Naive B cell (primary cell): ENCODE measurements around the gene RGS12. TPM values are rescaled to one million over a fixed set of nuclear protein-coding genes. Genes with fewer than 3 reads are reported as not detected.

ENCODE experiments used
- ATAC-seq, 2 donors: fragments of 150-1000 bp; cut with Tn5 transposase; 2 replicates each; pipeline ENCODE4 v1.10.0; 2021; ENCODE audit warnings: low read depth in 2 of 2, mild to moderate bottlenecking in 2 of 2, moderate library complexity in 2 of 2
- DNase-seq: peaks from one replicate; pipeline ENCODE4 v3.0.0; 2022
- H3K27ac Mint-ChIP-seq, 6 donors: one replicate each; pipeline ENCODE4 v1.8.0; 2020 to 2022; ENCODE audit warnings: mild to moderate bottlenecking in 6 of 6, mixed read lengths in 6 of 6, moderate library complexity in 5 of 6, inconsistent platforms in 2 of 6
- H3K27me3 Mint-ChIP-seq, 3 donors: one replicate each; pipeline ENCODE4 v1.8.0; 2021 to 2022; ENCODE audit warnings: mixed read lengths in 3 of 3, mild to moderate bottlenecking in 1 of 3
- H3K36me3 Mint-ChIP-seq, 2 donors: one replicate each; pipeline ENCODE4 v1.8.0; 2020 to 2022; ENCODE audit warnings: mixed read lengths in 2 of 2, inconsistent platforms in 1 of 2, mild to moderate bottlenecking in 1 of 2
- H3K4me1 Mint-ChIP-seq, 3 donors: one replicate each; pipeline ENCODE4 v1.8.0; 2020 to 2022; ENCODE audit warnings: mixed read lengths in 3 of 3, inconsistent platforms in 1 of 3, mild to moderate bottlenecking in 1 of 3, moderate library complexity in 1 of 3
- H3K4me3 Mint-ChIP-seq, 8 donors: one replicate each; pipeline ENCODE4 v1.8.0; 2020 to 2022; ENCODE audit warnings: mild to moderate bottlenecking in 8 of 8, mixed read lengths in 8 of 8, moderate library complexity in 8 of 8, inconsistent platforms in 2 of 8
- H3K9me3 Mint-ChIP-seq, 7 donors: one replicate each; pipeline ENCODE4 v1.8.0; 2020 to 2022; ENCODE audit warnings: mixed read lengths in 7 of 7, mild to moderate bottlenecking in 5 of 7, inconsistent platforms in 2 of 7, moderate library complexity in 1 of 7
- polyA plus RNA-seq, 6 donors: library from polyadenylated mRNA; unstranded; fragments of 300-500 nt; fragmentation: Illumina TruSeq; gene quantifications; one replicate each; pipeline ENCODE4 v1.2.3, GENCODE V29; 2021; ENCODE audit warnings: low read depth in 6 of 6

The RGS12 gene
- 1 to 10 TPM in 5 of 6 donors, under 1 TPM in 1; 0.36 to 6.8 (median 2.5) TPM for polyA plus RNA-seq

GRCh38 chr4:3292571-3293400, at the start of gene RGS12:
Gene RGS12, plus strand, starts transcription at chr4:3293021. Its CDS starts 23,150 bp downstream, at chr4:3316171.
- H3K27ac Mint-ChIP-seq, result peak within 1 kb of the TSS in 5 of 6 donors; percentile 37 to 94 (median 78)
- peaks cover 0 to 8% of the 10 kb centered on the region in 2 donors for H3K36me3 Mint-ChIP-seq
- ATAC-seq (peak; percentile 69 to 72), DNase-seq (peak; percentile 62)
- H3K4me3 Mint-ChIP-seq, result peak within 1 kb of the TSS; percentile 84 to 95 (median 92)
- H3K4me1 Mint-ChIP-seq, result peaks cover 14 to 19% (median 19%) of the 10 kb centered on the region in 3 donors
- H3K9me3 Mint-ChIP-seq, result peaks cover 0 to 1% (median 0%) of the 10 kb centered on the region in 7 donors
- H3K27me3 Mint-ChIP-seq, result peaks cover 11 to 21% (median 11%) of the 10 kb centered on the region in 3 donors

GRCh38 chr4:3243136-3243780, 49.6 kb upstream of the RGS12 start:
- Mint-ChIP-seq H3K27me3 (no peaks in the 10 kb centered on the region), H3K4me3 (peak overlapping the region in 1 of 8 donors; percentile 12), H3K36me3 (peaks cover 3 to 6% of the 10 kb centered on the region in 2 donors), H3K9me3 (no peaks in the 10 kb centered on the region), H3K27ac (peak overlapping the region in 3 of 6 donors; percentile 65 to 80 (median 79)), H3K4me1 (peaks cover 3 to 10% (median 4%) of the 10 kb centered on the region in 3 donors)
- no peak for DNase-seq
- ATAC-seq, result no peak

GRCh38 chr4:3244002-3244401, 48.8 kb upstream of the RGS12 start:
- no peak for ATAC-seq
- Mint-ChIP-seq H3K4me3 (peak overlapping the region in 1 of 8 donors; percentile 52), H3K27me3 (no peaks in the 10 kb centered on the region), H3K4me1 (peaks cover 3 to 10% (median 4%) of the 10 kb centered on the region in 3 donors), H3K9me3 (no peaks in the 10 kb centered on the region), H3K36me3 (peaks cover 3 to 6% of the 10 kb centered on the region in 2 donors), H3K27ac (peak overlapping the region in 2 of 6 donors; percentile 42 to 77)
- no peak for DNase-seq

- H3K36me3 Mint-ChIP-seq, result peaks cover 3 to 6% of the 10 kb centered on the region in 2 donors
- no peaks in the 10 kb centered on the region for H3K9me3 Mint-ChIP-seq
- no peak for ATAC-seq
- no peak for DNase-seq
- H3K27ac Mint-ChIP-seq, result no peak overlapping the region
- no peak overlapping the region for H3K4me3 Mint-ChIP-seq
- peaks cover 3 to 10% (median 4%) of the 10 kb centered on the region in 3 donors for H3K4me1 Mint-ChIP-seq
- H3K27me3 Mint-ChIP-seq, result no peaks in the 10 kb centered on the region
These were observed 48.1 kb upstream of the RGS12 start for GRCh38 chr4:3244747-3245146.

GRCh38 chr4:3245676-3246075, 47.1 kb upstream of the RGS12 start:
- Mint-ChIP-seq H3K9me3 (no peaks in the 10 kb centered on the region), H3K4me1 (peaks cover 3 to 10% (median 4%) of the 10 kb centered on the region in 3 donors), H3K27me3 (no peaks in the 10 kb centered on the region), H3K27ac (no peak overlapping the region), H3K36me3 (peaks cover under 1 to 3% of the 10 kb centered on the region in 2 donors), H3K4me3 (no peak overlapping the region)
- DNase-seq (no peak), ATAC-seq (no peak)

- DNase-seq (no peak), ATAC-seq (no peak)
- peaks cover 3 to 10% (median 4%) of the 10 kb centered on the region in 3 donors for H3K4me1 Mint-ChIP-seq
- H3K27me3 Mint-ChIP-seq, result no peaks in the 10 kb centered on the region
- no peaks in the 10 kb centered on the region for H3K9me3 Mint-ChIP-seq
- H3K4me3 Mint-ChIP-seq, result no peak overlapping the region
- no peaks in the 10 kb centered on the region for H3K36me3 Mint-ChIP-seq
- H3K27ac Mint-ChIP-seq, result no peak overlapping the region
These were observed 46.1 kb upstream of the RGS12 start for GRCh38 chr4:3246458-3247398.

GRCh38 chr4:3247399-3248177, 45.2 kb upstream of the RGS12 start:
- no peaks in the 10 kb centered on the region for H3K27me3 Mint-ChIP-seq
- no peak overlapping the region for H3K4me3 Mint-ChIP-seq
- H3K27ac Mint-ChIP-seq, result peak overlapping the region in 1 of 6 donors; percentile 69
- no peaks in the 10 kb centered on the region for H3K36me3 Mint-ChIP-seq
- ATAC-seq (no peak), DNase-seq (no peak)
- H3K9me3 Mint-ChIP-seq, result no peaks in the 10 kb centered on the region
- peaks cover 3 to 10% (median 4%) of the 10 kb centered on the region in 3 donors for H3K4me1 Mint-ChIP-seq

- H3K4me3 Mint-ChIP-seq, result no peak overlapping the region
- ATAC-seq (no peak), DNase-seq (no peak)
- H3K27ac Mint-ChIP-seq, result no peak overlapping the region
- H3K9me3 Mint-ChIP-seq, result no peaks in the 10 kb centered on the region
- no peaks in the 10 kb centered on the region for H3K27me3 Mint-ChIP-seq
- no peaks in the 10 kb centered on the region for H3K36me3 Mint-ChIP-seq
- H3K4me1 Mint-ChIP-seq, result peaks cover 0 to 8% (median 4%) of the 10 kb centered on the region in 3 donors
These were observed 44.7 kb upstream of the RGS12 start for GRCh38 chr4:3248178-3248480.

GRCh38 chr4:3248811-3249661, 43.8 kb upstream of the RGS12 start, which contains the start of gene MSANTD1:
Gene MSANTD1, plus strand, starts transcription at chr4:3249159. Its CDS starts 64 bp downstream, at chr4:3249223.
- no peaks in the 10 kb centered on the region for H3K36me3 Mint-ChIP-seq
- no peaks in the 10 kb centered on the region for H3K27me3 Mint-ChIP-seq
- no peaks in the 10 kb centered on the region for H3K4me1 Mint-ChIP-seq
- no peaks in the 10 kb centered on the region for H3K9me3 Mint-ChIP-seq
- H3K27ac Mint-ChIP-seq, result no peak within 1 kb of the TSS
- DNase-seq (no peak), ATAC-seq (no peak)
- H3K4me3 Mint-ChIP-seq, result no peak within 1 kb of the TSS

GRCh38 chr4:3249711-3250437, 42.9 kb upstream of the RGS12 start:
- Mint-ChIP-seq H3K4me3 (no peak overlapping the region), H3K4me1 (no peaks in the 10 kb centered on the region), H3K9me3 (no peaks in the 10 kb centered on the region), H3K36me3 (no peaks in the 10 kb centered on the region), H3K27ac (no peak overlapping the region), H3K27me3 (no peaks in the 10 kb centered on the region)
- DNase-seq, result no peak
- ATAC-seq, result no peak

- ATAC-seq, result no peak
- Mint-ChIP-seq H3K4me3 (no peak overlapping the region), H3K27me3 (no peaks in the 10 kb centered on the region), H3K27ac (no peak overlapping the region), H3K36me3 (no peaks in the 10 kb centered on the region), H3K4me1 (no peaks in the 10 kb centered on the region), H3K9me3 (no peaks in the 10 kb centered on the region)
- no peak for DNase-seq
These were observed 42.3 kb upstream of the RGS12 start for GRCh38 chr4:3250438-3250955.
